Heart left ventricle (tissue), 16 donors: ENCODE measurements around the gene SEC14L5. TPM values are rescaled to one million over a fixed set of nuclear protein-coding genes. Genes with fewer than 3 reads are reported as not detected.

Experiments
- ATAC-seq, 4 donors: fragments of 200-7000 bp; cut with Tn5 transposase; one replicate each; pipeline ENCODE4 v1.9.1; 2020 to 2022; ENCODE audit warnings: moderate library complexity in 4 of 4, mild to moderate bottlenecking in 3 of 4, moderate number of reproducible peaks in 1 of 4
- DNase-seq, 5 donors: peaks; one replicate each; pipeline ENCODE4 v3.0.0-alpha.2; 2020
- H3K27ac ChIP-seq, 12 donors: fragments of 200-600 bp; sonication (generic) in 4 of 12; one replicate each; pipeline versions ENCODE4 v1.5.0 to v1.8.0; 2016 to 2022; ENCODE audit warnings: mild to moderate bottlenecking in 2 of 12
- H3K27me3 ChIP-seq, 9 donors: fragments of 200-600 bp; sonication (generic) in 2 of 9; one replicate each; pipeline versions ENCODE4 v1.5.1 to v1.8.0; 2016 to 2022; ENCODE audit warnings: mild to moderate bottlenecking in 3 of 9
- H3K36me3 ChIP-seq, 9 donors: fragments of 200-600 bp; sonication (generic) in 2 of 9; one replicate each; pipeline versions ENCODE4 v1.5.0 to v1.8.0; 2018 to 2022; ENCODE audit warnings: mild to moderate bottlenecking in 2 of 9
- H3K4me1 ChIP-seq, 12 donors: fragments of 200-600 bp; sonication (generic) in 4 of 12; one replicate each; pipeline versions ENCODE4 v1.5.0 to v1.8.0; 2016 to 2022; ENCODE audit warnings: mild to moderate bottlenecking in 3 of 12
- H3K4me3 ChIP-seq, 12 donors: fragments of 200-600 bp; sonication (generic) in 4 of 12; one replicate each; pipeline versions ENCODE4 v1.5.0 to v1.8.0; 2017 to 2022; ENCODE audit warnings: mild to moderate bottlenecking in 9 of 12, moderate library complexity in 4 of 12
- H3K9me3 ChIP-seq, 12 donors: fragments of 200-600 bp; sonication (generic) in 4 of 12; one replicate each; pipeline versions ENCODE4 v1.5.0 to v1.8.0; 2016 to 2022; ENCODE audit warnings: mild to moderate bottlenecking in 1 of 12
- CTCF ChIP-seq, 12 donors: fragments of 200-600 bp; sonication (generic) in 4 of 12; IDR thresholded peaks; one replicate each; pipeline versions ENCODE4 v1.5.0 to v1.8.0; 2018 to 2022; ENCODE audit warnings: antibody characterized with exemption in 12 of 12, mild to moderate bottlenecking in 5 of 12
- POLR2A ChIP-seq, 2 donors: fragments of 450-650 bp; IDR thresholded peaks; one replicate each; pipeline ENCODE4 v1.6.1; 2017; ENCODE audit warnings: antibody characterized with exemption in 2 of 2, mild to moderate bottlenecking in 2 of 2, moderate library complexity in 2 of 2
- WGBS, 4 donors: extraction: QIAGEN DNeasy Blood & Tissue Kit in 2 of 4; methylation state at CpG; one replicate each; pipeline versions ENCODE4 v1.1.5 to v1.1.7; 2013 to 2018; 5-methylcytosine and 5-hydroxymethylcytosine counted together
- intact Hi-C, 10 donors: fragments of 100-400 bp; cut with DNase I; formaldehyde crosslinking; loops; one replicate each; pipeline versions ENCODE4 v1.11.1 to v1.14.2; 2022
- polyA plus RNA-seq, 2 donors: library from polyadenylated mRNA; stranded (reverse); fragments of 200-250 nt; gene quantifications; one replicate each; pipeline ENCODE4 v1.2.3, GENCODE V29; 2013
- total RNA-seq, 9 donors: library from RNA; depleted of rRNA in 2 of 9; stranded (reverse); fragments of >200 nt in 2 of 9; fragmentation: NEBNext Ultra II Directional in 3 of 9; extraction: Animal tissue kit (Norgen Biotek cat#: 25700) in 3 of 9; gene quantifications; one replicate each; pipeline versions ENCODE4 v1.1.0 to v1.2.4, GENCODE V29; 2016 to 2023
- donor health status: ischemic (EF 13 %, LVEDD 7.1; RV severe dilation, severe dysfunction).
- donor health status: healthy with polysubstance abuse.
- donor health status: DM: no; HTN: yes; CAD: no.
- donor health status: DM: no; HTN: no; CAD: no.
- donor health status: ischemic (EF 25% LVEDD 6.9; RV normal size, moderate dysfunction).
- donor health status: ischemic (EF 25% LVEDD 5.7; RV mildly dilated, moderate dysfunction).
- donor health status: healthy.
- donor health status: DM: yes; HTN: yes; CAD: no.
- donor health status: ischemic (EF 35%, LVEDD 5.7; RV mildly dilated, moderate dysfunction).
- donor health status: nonischemic (EF 11% LVEDD 7.7; RV severe dilation, severe dysfunction).
- donor health status: DM: yes; HTN: yes; CAD: no.
- donor health status: PGD.
- donor health status: ischemic (EF 29% LVEDD 5.4; RV normal size, mild dysfunction).
- donor health status: nonischemic (EF 23%, LVEDD 6.1; RV moderate dilation, normal function).

The SEC14L5 gene
- total and polyA plus RNA-seq, 11 donors = 0.11 to 25.4 (median 5.7) TPM

GRCh38 chr16:4970010-4970409, 11.9 kb downstream of the SEC14L5 start:
- H3K9me3 ChIP-seq = no peaks in the 10 kb centered on the region
- TF ChIP-seq POLR2A (IDR thresholded peaks at IDR 0.05) (no peak), CTCF (IDR thresholded peaks at IDR 0.05) (no peak)
- WGBS, 4 donors = 57 to 69% (median 65%) methylated on average over 3 of the region's 3 CpGs
- intact Hi-C loops = no loop called here
- no peaks in the 10 kb centered on the region for H3K36me3 ChIP-seq
- DNase-seq = no peak
- H3K4me1 ChIP-seq = peaks cover 0 to 6% (median 0%) of the 10 kb centered on the region in 12 donors
- H3K4me3 ChIP-seq = no peak overlapping the region
- ATAC-seq = peak in 1 of 4 donors; percentile 22
- H3K27me3 ChIP-seq = peaks cover 0 to 5% (median 0%) of the 10 kb centered on the region in 9 donors
- peak overlapping the region in 3 of 12 donors; percentile 20 to 56 (median 34) for H3K27ac ChIP-seq

GRCh38 chr16:4972938-4973587, 14.9 kb downstream of the SEC14L5 start:
- intact Hi-C loops = no loop called here
- TF ChIP-seq CTCF (IDR thresholded peaks at IDR 0.05) (no peak), POLR2A (IDR thresholded peaks at IDR 0.05) (no peak)
- Histone ChIP-seq H3K27ac (no peak overlapping the region), H3K4me3 (no peak overlapping the region), H3K4me1 (peaks cover 0 to 6% (median 0%) of the 10 kb centered on the region in 12 donors), H3K36me3 (no peaks in the 10 kb centered on the region), H3K9me3 (peaks cover 0 to 6% (median 0%) of the 10 kb centered on the region in 12 donors), H3K27me3 (peaks cover 0 to 5% (median 0%) of the 10 kb centered on the region in 9 donors)
- 25 to 62% (median 54%) methylated on average over 4 to 8 of the region's 8 CpGs for WGBS, 4 donors
- ATAC-seq = no peak
- no peak for DNase-seq

- no peak overlapping the region for H3K27ac ChIP-seq
- H3K4me1 ChIP-seq = no peaks in the 10 kb centered on the region
- no peak for TF ChIP-seq CTCF (IDR thresholded peaks at IDR 0.05)
- no peak for TF ChIP-seq POLR2A (IDR thresholded peaks at IDR 0.05)
These were observed 17.9 kb downstream of the SEC14L5 start for GRCh38 chr16:4976079-4976478.

GRCh38 chr16:4976611-4977145, 18.5 kb downstream of the SEC14L5 start:
- Histone ChIP-seq H3K9me3 (peaks cover 0 to 6% (median 0%) of the 10 kb centered on the region in 12 donors), H3K27me3 (peaks cover 0 to under 1% (median 0%) of the 10 kb centered on the region in 9 donors), H3K4me1 (peaks cover 0 to 4% (median 0%) of the 10 kb centered on the region in 12 donors), H3K4me3 (no peak overlapping the region), H3K27ac (peak overlapping the region in 1 of 12 donors; percentile 42), H3K36me3 (no peaks in the 10 kb centered on the region)
- peak in 1 of 4 donors; percentile 16 for ATAC-seq
- intact Hi-C loops = no loop called here
- no peak for TF ChIP-seq POLR2A (IDR thresholded peaks at IDR 0.05)
- TF ChIP-seq CTCF (IDR thresholded peaks at IDR 0.05) = no peak
- WGBS, 4 donors = 60 to 88% (median 75%) methylated on average over 5 of the region's 5 CpGs
- no peak for DNase-seq

More at GRCh38 chr16:4976079-4976478, 17.9 kb downstream of the SEC14L5 start:
- DNase-seq = no peak
- WGBS, 4 donors = 81 to 85% (median 81%) methylated on average over 2 of the region's 2 CpGs
- Histone ChIP-seq H3K4me3 (no peak overlapping the region), H3K27me3 (peaks cover 0 to 5% (median 0%) of the 10 kb centered on the region in 9 donors), H3K36me3 (no peaks in the 10 kb centered on the region), H3K9me3 (peaks cover 0 to 6% (median 0%) of the 10 kb centered on the region in 12 donors)
- no peak for ATAC-seq
- intact Hi-C loops = no loop called here
